Epithelial cell of esophagus (primary cell): ENCODE data around the gene ASMTL.

ENCODE experiments used
- DNase-seq: peaks from one replicate; pipeline ENCODE4 v3.0.0; 2010; ENCODE audit warnings: low read depth
- H3K4me3 ChIP-seq: 2 replicates; pipeline ENCODE4 v1.5.1; 2011; ENCODE audit warnings: mild to moderate bottlenecking, low read length, control low read depth
- TF ChIP-seq, protein P1 (sequence below): IDR thresholded peaks from 2 replicates; pipeline ENCODE4 v1.5.1; 2011; ENCODE audit warnings: low read depth, mild to moderate bottlenecking, low read length, control low read depth, inconsistent platforms; ENCODE audit not compliant: insufficient read depth; ENCODE audit errors: missing control alignments

ASMTL gene

DNA sequence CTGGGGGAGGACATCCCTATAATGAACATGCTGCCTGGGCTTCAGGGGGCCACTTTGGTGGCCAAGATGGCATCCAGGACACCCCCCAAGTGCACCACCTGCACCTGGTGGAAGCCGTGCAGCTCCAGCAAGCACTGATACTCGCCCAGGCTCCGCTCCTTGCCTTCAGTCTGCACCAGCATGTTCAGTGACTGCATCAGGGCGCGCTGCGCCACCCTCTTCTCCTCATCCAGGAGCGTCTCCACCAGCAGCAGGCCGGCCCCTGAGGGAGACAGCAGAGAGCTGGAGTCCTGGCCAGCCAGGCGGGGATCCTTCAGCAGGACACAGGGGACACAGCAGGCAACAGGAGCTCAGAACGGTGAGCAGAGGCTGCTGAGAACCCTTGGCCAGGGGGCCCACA is 49.5 kb downstream of the ASMTL start:
- no peak overlapping the region for H3K4me3 ChIP-seq
- TF ChIP-seq, protein P1, sequence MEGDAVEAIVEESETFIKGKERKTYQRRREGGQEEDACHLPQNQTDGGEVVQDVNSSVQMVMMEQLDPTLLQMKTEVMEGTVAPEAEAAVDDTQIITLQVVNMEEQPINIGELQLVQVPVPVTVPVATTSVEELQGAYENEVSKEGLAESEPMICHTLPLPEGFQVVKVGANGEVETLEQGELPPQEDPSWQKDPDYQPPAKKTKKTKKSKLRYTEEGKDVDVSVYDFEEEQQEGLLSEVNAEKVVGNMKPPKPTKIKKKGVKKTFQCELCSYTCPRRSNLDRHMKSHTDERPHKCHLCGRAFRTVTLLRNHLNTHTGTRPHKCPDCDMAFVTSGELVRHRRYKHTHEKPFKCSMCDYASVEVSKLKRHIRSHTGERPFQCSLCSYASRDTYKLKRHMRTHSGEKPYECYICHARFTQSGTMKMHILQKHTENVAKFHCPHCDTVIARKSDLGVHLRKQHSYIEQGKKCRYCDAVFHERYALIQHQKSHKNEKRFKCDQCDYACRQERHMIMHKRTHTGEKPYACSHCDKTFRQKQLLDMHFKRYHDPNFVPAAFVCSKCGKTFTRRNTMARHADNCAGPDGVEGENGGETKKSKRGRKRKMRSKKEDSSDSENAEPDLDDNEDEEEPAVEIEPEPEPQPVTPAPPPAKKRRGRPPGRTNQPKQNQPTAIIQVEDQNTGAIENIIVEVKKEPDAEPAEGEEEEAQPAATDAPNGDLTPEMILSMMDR = no peak
- no peak for DNase-seq

DNA sequence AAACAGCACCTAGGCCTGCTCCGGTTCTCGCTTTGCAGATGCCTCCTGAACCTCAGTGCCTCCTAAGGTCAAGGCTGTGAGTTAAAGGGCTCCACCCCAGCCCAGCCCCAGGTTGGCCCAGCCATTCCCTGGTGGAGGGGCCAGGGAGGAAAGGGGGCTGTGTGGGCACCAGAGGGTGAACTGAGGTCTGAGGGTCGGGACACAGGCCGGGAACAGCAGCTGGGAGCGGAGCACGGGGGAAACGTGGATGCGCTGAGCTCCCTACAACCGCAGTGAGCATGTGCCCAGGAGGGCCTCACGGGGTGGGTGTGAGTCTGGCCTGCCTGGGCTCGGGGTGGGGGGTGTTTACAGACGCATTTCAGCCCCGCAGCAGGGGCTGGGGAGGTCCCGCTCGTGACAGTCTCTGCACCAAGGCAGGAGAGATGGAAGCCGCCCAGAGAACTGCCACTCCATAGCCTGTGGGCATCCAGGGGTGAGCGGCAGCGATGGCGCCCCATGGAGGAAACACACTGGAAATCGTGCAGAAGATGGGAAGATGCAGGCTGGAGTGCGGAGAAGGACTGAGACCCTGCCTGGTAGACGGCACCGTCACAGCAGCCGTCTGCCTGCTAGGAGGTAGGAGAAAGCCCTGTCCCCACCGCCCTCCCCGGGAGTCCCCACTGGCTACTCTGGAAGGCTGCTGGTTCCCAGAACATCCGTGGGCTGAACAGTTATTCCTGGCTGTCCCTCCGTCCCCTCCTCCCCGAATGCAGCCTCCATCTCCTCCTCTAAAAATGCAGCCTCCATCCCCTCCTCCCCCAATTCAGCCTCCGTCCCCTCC is 50.9 kb downstream of the ASMTL start:
- TF ChIP-seq, protein P1 = no peak
- no peak overlapping the region for H3K4me3 ChIP-seq
- no peak for DNase-seq

DNA sequence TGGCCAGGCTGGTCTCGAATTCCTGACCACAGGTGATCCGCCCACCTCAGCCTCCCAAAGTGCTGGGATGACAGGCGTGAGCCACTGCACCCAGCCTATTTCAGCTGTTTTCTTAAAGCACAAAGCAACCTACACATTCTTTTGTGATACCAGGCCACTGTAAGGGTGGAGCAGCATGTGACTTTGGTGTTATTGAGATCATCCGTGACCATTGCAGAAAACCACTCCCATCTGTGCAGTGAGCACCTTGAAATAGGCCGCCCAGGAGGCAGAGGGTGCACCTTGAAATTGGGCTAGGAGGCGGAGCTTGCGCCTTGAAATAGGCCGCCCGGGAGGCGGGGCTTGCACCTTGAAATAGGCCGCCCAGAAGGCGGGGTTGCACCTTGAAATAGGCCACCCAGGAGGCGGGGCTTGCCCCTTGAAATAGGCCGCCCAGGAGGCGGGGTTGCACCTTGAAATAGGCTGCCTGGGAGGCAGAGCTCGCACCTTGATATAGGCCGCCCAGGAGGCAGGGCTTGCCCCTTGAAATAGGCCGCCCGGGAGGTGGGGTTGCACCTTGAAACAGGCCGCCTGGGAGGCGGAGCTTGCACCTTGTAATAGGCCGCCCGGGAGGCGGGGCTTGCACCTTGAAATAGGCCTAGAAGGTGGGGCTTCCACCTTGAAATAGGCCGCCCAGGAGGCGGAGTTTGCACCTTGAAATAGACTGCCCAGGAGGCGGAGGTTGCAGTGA is 51.8 kb downstream of the ASMTL start:
- DNase-seq = no peak
- no peak overlapping the region for H3K4me3 ChIP-seq
- TF ChIP-seq, protein P1 = no peak

DNA sequence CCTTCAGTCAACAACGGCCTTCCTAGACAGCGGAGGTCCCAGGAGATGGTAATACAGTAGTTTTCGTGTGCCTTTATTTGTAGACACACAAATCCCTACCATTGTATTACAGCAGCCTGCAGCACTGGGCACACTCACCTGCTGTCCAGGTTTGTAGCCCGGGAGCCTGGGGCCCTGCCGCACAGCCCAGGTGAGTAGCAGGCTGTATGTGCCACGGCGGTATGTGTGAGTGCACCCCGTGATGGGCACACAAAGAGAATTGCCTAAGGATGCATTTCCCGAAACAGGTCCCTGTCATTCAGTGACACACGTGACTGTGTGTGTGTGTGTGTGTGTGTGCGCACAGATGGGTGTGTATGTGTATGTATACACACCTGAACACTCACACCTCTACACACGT is 52.7 kb downstream of the ASMTL start:
- TF ChIP-seq, protein P1 = no peak
- no peak for DNase-seq
- no peak overlapping the region for H3K4me3 ChIP-seq

DNA sequence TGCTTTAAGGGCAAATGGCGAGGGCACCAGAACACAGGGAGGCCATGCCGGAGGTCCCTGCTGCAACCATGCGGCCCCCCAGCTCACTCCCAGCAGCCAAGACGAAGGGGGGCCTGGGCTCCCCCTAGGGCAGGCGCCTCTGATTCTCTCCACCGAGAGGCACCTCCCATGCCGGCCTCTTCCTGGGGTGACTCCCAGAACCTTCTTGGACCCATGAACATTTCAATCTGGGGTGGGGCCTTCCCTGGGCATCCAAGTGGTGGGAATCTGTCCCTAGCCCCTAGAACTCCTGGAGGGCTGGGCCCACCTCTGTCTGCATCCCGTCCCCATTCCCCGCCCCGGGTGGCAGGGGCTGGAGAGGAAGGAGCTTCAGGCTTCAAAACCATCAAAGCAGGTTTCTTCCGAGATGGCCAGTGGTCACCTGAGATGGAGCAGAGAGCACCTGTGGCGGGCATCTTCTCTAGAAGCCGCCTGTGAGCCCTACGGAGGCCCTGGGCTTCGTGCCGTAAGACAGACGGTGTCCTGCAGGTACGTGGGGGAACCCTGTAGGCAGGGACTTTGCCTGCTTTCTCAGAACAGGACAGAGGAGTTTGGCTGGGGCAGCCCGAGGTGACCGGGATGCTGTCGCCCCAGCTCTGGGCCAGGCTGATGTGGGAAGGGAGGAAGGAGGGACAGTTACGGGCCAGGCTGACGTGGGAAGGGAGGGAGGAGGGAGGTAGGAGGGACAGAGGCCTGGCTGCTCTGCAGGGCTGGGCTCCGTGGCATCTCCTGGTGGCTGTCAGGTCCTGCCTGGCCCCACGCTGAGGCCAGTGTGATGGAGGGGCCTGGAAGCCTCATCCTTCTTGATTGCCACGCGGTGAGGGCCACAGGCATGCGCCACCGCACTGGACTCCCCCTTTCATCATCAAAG is 54.0 kb downstream of the ASMTL start:
- H3K4me3 ChIP-seq = no peak overlapping the region
- TF ChIP-seq, protein P1 = no peak
- DNase-seq = no peak

DNA sequence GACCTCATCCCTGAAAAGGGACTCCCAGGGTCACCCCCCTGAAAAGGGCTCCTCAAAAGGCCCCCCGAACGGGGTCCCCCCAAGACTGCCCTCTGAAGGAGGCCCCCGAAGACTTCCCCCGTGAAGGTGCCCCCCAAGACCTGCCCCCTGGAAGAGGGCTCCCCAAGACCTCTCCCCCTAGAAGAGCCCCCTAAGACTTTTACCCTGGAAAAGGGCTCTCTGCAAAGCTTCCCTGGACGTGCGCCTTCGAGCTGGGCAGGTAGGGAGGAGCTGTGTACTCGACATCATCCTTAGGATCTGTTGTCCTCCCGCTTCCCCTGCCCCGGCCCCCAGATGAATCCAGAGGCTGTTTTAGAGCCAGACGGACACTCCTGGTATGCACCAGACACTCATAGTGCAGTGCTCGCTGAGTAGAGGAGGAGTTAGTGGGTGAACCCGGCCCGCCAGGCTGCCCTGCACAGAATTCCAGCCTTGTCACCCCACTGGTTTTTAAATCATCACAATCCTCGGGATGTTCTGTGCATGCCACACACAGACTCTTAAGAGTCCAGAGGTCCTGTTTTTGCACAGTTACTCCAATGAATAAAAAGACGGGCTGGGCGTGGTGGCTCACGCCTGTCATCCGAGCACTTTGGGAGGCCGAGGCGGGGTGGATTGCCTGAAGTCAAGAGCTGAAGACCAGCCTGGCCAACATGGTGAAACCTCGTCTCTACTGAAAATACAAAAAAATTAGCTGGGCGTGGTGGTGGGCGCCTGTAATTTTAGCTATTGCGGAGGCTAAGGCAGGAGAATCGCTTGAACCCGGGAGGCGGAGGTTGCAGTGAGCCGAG is 55.1 kb downstream of the ASMTL start:
- no peak overlapping the region for H3K4me3 ChIP-seq
- TF ChIP-seq, protein P1 = no peak
- DNase-seq = no peak
